HCT116 (cell line): ENCODE results near the gene SCN7A. TPM values are rescaled to one million over a fixed set of nuclear protein-coding genes. Genes with fewer than 3 reads are reported as not detected.

Experiments used
- ATAC-seq: fragments of 200-7000 bp; cut with Tn5 transposase; 2 replicates; pipeline ENCODE4 v1.9.1; 2020; ENCODE audit warnings: mild to moderate bottlenecking, moderate library complexity
- BruUV-seq: library from RNA; stranded (reverse); fragments of 400-500 nt; replicated peaks from 2 replicates; lab custom pipeline; 2021; lab: Mats Ljungman, UMichigan
- CTCF ChIA-PET: fragments of 300-600 bp; sonication (Branson Sonifier 250); formaldehyde crosslinking; loops from one replicate; lab custom pipeline; 2021; ENCODE audit warnings: antibody characterized with exemption; lab: Charles Lee
- POLR2A ChIA-PET: fragments of 300-600, 350-600 bp; sonication (Branson Sonifier 250); formaldehyde crosslinking; loops from one replicate; lab custom pipeline; 2021; ENCODE audit warnings: antibody characterized with exemption; lab: Charles Lee
- RAD21 ChIA-PET, 2 experiments: fragments of 300-600 bp; sonication (Branson Sonifier 250); formaldehyde crosslinking; loops; one replicate each; lab custom pipeline; 2023; ENCODE audit warnings: low total read pairs in 2 of 2; ENCODE audit not compliant: uncharacterized antibody in 2 of 2, unreplicated experiment in 2 of 2, low non-redundant PET in 1 of 2; lab: Charles Lee
- DNase-seq: peaks from one replicate; pipeline ENCODE4 v3.0.0-alpha.2; 2010; ENCODE audit warnings: low read depth, low spot score
- H2AFZ ChIP-seq: fragments of 200-600 bp; shearing (Covaris generic), sonication (generic); 2 replicates; pipeline ENCODE4 v1.6.1; 2017; ENCODE audit warnings: low read depth, mixed run types, mixed read lengths, antibody characterized with exemption, low read length; ENCODE audit not compliant: poor library complexity, severe bottlenecking
- H3K27ac ChIP-seq: 2 replicates; pipeline ENCODE4 v1.5.1; 2012; ENCODE audit warnings: low read depth, low read length
- H3K27me3 ChIP-seq: fragments of 200-600 bp; sonication (generic); 2 replicates; pipeline ENCODE4 v1.6.1; 2016; ENCODE audit warnings: mixed run types, low read length, mixed read lengths; ENCODE audit not compliant: insufficient read depth
- H3K36me3 ChIP-seq, 2 experiments: fragments of 200-500 bp in 1 of 2; fragments of 200-600 bp in 1 of 2; sonication (Bioruptor generic) in 1 of 2; sonication (generic) in 1 of 2; 2 replicates each; pipeline versions ENCODE4 v1.5.1 to v1.6.1; 2014 to 2016; ENCODE audit warnings: low read length in 2 of 2, inconsistent platforms in 1 of 2, mixed read lengths in 1 of 2, mixed run types in 1 of 2; ENCODE audit not compliant: insufficient read depth in 2 of 2, control insufficient read depth in 1 of 2
- H3K4me1 ChIP-seq, 2 experiments: fragments of 200-600 bp in 1 of 2; sonication (generic) in 1 of 2; 2 replicates each; pipeline versions ENCODE4 v1.5.1 to v1.6.1; 2012 to 2017; ENCODE audit warnings: low read length in 2 of 2, inconsistent platforms in 1 of 2, mild to moderate bottlenecking in 1 of 2, mixed read lengths in 1 of 2, mixed run types in 1 of 2, moderate library complexity in 1 of 2; ENCODE audit not compliant: insufficient read depth in 2 of 2, control insufficient read depth in 1 of 2
- H3K4me2 ChIP-seq: fragments of 200-600 bp; sonication (generic); 2 replicates; pipeline ENCODE4 v1.6.1; 2017; ENCODE audit warnings: mixed run types, low read length, mixed read lengths
- H3K4me3 ChIP-seq, 2 experiments: fragments of 200-600 bp in 1 of 2; sonication (generic) in 1 of 2; replicated peaks in 1 of 2; 2 replicates each; pipeline ENCODE4 v1.5.1; 2011 to 2016; ENCODE audit warnings: low read length in 2 of 2, control low read depth in 1 of 2, low read depth in 1 of 2, mild to moderate bottlenecking in 1 of 2, mixed read lengths in 1 of 2, mixed run types in 1 of 2
- H3K79me2 ChIP-seq: fragments of 200-600 bp; sonication (generic); 2 replicates; pipeline ENCODE4 v1.6.1; 2017; ENCODE audit warnings: mild to moderate bottlenecking, mixed run types, low read length, moderate library complexity, mixed read lengths; ENCODE audit not compliant: insufficient read depth
- H3K9ac ChIP-seq: fragments of 200-600 bp; sonication (generic); 2 replicates; pipeline ENCODE4 v1.6.1; 2016; ENCODE audit warnings: low read length, mixed read lengths
- H3K9me2 ChIP-seq: fragments of 200-600 bp; sonication (generic), shearing (Covaris generic); 2 replicates; pipeline ENCODE4 v1.6.1; 2017; ENCODE audit warnings: mixed run types, mild to moderate bottlenecking, moderate library complexity; ENCODE audit not compliant: insufficient read depth
- H3K9me3 ChIP-seq, 2 experiments: fragments of 200-500 bp in 1 of 2; fragments of 200-600 bp in 1 of 2; sonication (Bioruptor generic) in 1 of 2; sonication (generic) in 1 of 2; 2 replicates each; pipeline ENCODE4 v1.6.1; 2014 to 2017; ENCODE audit warnings: low read length in 2 of 2, mixed read lengths in 2 of 2, inconsistent platforms in 1 of 2, low read depth in 1 of 2, mild to moderate bottlenecking in 1 of 2, mixed run types in 1 of 2, moderate library complexity in 1 of 2; ENCODE audit not compliant: control insufficient read depth in 1 of 2, insufficient read depth in 1 of 2
- H4K20me1 ChIP-seq: fragments of 200-600 bp; sonication (generic), shearing (Covaris generic); 2 replicates; pipeline ENCODE4 v1.6.1; 2017; ENCODE audit warnings: mixed run types, mild to moderate bottlenecking, moderate library complexity; ENCODE audit not compliant: insufficient read depth
- CBX3 ChIP-seq: IDR thresholded peaks from 2 replicates; pipeline ENCODE4 v1.6.1; 2012; ENCODE audit warnings: low read depth
- EGR1 ChIP-seq: IDR thresholded peaks from 2 replicates; pipeline ENCODE4 v1.6.1; 2012; ENCODE audit warnings: low read depth
- ELF1 ChIP-seq: IDR thresholded peaks from 2 replicates; pipeline ENCODE4 v1.6.1; 2012; ENCODE audit warnings: low read depth, borderline replicate concordance
- POLR2AphosphoS5 ChIP-seq: IDR thresholded peaks from 2 replicates; pipeline ENCODE4 v1.6.1; 2011; ENCODE audit warnings: mild to moderate bottlenecking, low read depth, low read length, moderate library complexity
- RAD21 ChIP-seq: IDR thresholded peaks from 2 replicates; pipeline ENCODE4 v1.6.1; 2012; ENCODE audit warnings: low read depth, mild to moderate bottlenecking
- ZBTB33 ChIP-seq: IDR thresholded peaks from 2 replicates; pipeline ENCODE4 v1.6.1; 2011; ENCODE audit warnings: mild to moderate bottlenecking, low read length, moderate library complexity; ENCODE audit not compliant: insufficient replicate concordance; ENCODE audit errors: extremely low read depth
- ZNF274 ChIP-seq: fragments of 200-500 bp; sonication (Bioruptor generic); IDR thresholded peaks from 2 replicates; pipeline ENCODE4 v1.6.1; 2014; ENCODE audit warnings: mild to moderate bottlenecking, low read depth, low read length, inconsistent platforms
- intact Hi-C: fragments of 100-400 bp; cut with micrococcal nuclease; formaldehyde crosslinking; loops from 2 replicates; pipeline ENCODE4 v1.10.0; 2022
- total RNA-seq: library from RNA; stranded (reverse); gene quantifications from one replicate; pipeline ENCODE4 v1.2.1, GENCODE V29; 2021; ENCODE audit not compliant: unreplicated experiment
- TF ChIP-seq, protein P1 (sequence below): IDR thresholded peaks from 2 replicates; pipeline ENCODE4 v1.6.1; 2012; ENCODE audit warnings: low read depth
- TF ChIP-seq, protein P2 (sequence below): IDR thresholded peaks from 2 replicates; pipeline ENCODE4 v1.6.1; 2012

Gene SCN7A
- total RNA-seq, 1 experiment from 2014 or later = 0.07 TPM

DNA sequence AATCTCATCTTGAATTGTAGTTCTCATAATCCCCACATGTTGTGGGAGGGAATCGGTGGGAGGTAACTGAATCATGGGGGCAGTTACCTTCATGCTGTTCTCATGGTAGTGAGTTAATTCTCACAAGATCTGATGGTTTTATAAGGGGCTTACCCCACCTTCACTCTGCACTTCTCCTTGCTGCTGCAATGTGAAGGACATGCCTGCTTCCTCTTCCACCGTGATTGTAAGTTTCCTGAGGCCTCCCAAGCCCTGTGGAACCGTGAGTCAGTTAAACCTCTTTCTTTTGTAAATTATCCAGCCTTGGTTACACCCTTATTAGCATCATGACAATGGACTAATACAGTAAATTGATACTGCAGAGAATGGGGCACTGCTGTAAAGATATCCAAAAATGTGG is 57.9 kb downstream of the SCN7A start:
- BruUV-seq = no TSS peak
- H3K27me3 ChIP-seq = peaks cover 10% of the 10 kb centered on the region; the same call in 1 of the 2 replicates
- RAD21 ChIA-PET = no interaction called here
- no peaks in the 10 kb centered on the region for H4K20me1 ChIP-seq
- no peak for DNase-seq
- ATAC-seq = no peak
- no peaks in the 10 kb centered on the region for H3K9me3 ChIP-seq
- TF ChIP-seq CBX3 (no peak), ZBTB33 (no peak), ZNF274 (no peak), ELF1 (no peak), POLR2AphosphoS5 (no peak), EGR1 (no peak), RAD21 (no peak)
- TF ChIP-seq, protein P1, sequence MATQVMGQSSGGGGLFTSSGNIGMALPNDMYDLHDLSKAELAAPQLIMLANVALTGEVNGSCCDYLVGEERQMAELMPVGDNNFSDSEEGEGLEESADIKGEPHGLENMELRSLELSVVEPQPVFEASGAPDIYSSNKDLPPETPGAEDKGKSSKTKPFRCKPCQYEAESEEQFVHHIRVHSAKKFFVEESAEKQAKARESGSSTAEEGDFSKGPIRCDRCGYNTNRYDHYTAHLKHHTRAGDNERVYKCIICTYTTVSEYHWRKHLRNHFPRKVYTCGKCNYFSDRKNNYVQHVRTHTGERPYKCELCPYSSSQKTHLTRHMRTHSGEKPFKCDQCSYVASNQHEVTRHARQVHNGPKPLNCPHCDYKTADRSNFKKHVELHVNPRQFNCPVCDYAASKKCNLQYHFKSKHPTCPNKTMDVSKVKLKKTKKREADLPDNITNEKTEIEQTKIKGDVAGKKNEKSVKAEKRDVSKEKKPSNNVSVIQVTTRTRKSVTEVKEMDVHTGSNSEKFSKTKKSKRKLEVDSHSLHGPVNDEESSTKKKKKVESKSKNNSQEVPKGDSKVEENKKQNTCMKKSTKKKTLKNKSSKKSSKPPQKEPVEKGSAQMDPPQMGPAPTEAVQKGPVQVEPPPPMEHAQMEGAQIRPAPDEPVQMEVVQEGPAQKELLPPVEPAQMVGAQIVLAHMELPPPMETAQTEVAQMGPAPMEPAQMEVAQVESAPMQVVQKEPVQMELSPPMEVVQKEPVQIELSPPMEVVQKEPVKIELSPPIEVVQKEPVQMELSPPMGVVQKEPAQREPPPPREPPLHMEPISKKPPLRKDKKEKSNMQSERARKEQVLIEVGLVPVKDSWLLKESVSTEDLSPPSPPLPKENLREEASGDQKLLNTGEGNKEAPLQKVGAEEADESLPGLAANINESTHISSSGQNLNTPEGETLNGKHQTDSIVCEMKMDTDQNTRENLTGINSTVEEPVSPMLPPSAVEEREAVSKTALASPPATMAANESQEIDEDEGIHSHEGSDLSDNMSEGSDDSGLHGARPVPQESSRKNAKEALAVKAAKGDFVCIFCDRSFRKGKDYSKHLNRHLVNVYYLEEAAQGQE = no peak
- TF ChIP-seq, protein P2, sequence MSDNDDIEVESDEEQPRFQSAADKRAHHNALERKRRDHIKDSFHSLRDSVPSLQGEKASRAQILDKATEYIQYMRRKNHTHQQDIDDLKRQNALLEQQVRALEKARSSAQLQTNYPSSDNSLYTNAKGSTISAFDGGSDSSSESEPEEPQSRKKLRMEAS = no peak
- TF ChIP-seq, all 23 proteins: peak for 0
- Histone ChIP-seq H3K4me2 (no peak overlapping the region), H3K9me2 (no peaks in the 10 kb centered on the region), H3K4me3 (no peak overlapping the region), H3K27ac (no peak overlapping the region), H3K9ac (no peak overlapping the region), H3K4me1 (no peaks in the 10 kb centered on the region), H3K79me2 (no peaks in the 10 kb centered on the region), H3K36me3 (no peaks in the 10 kb centered on the region), H2AFZ (no peak overlapping the region)
- CTCF ChIA-PET = no interaction called here
- POLR2A ChIA-PET = no interaction called here
- intact Hi-C loops = no loop called here
